GM12878 (cell line): ENCODE data around the gene BATF. TPM values are rescaled to one million over a fixed set of nuclear protein-coding genes. Genes with fewer than 3 reads are reported as not detected.
A peak's percentile ranks its signal among the peaks of the same experiment; 100 is the strongest.

ENCODE experiments used
- ATAC-seq: fragments of 200-7000 bp; cut with Tn5 transposase; 3 replicates; pipeline ENCODE4 v1.9.1; 2020; ENCODE audit warnings: mild to moderate bottlenecking, moderate library complexity
- BruUV-seq: library from RNA; stranded (reverse); fragments of 400-500 nt; replicated peaks from 2 replicates; lab custom pipeline; 2021; lab: Mats Ljungman, UMichigan
- CTCF ChIA-PET: fragments of 300-600 bp; sonication (Branson Sonifier 250); formaldehyde crosslinking; extraction: SDS; loops from one replicate; lab custom pipeline; 2021; ENCODE audit warnings: inconsistent platforms; lab: Yijun Ruan, JAX
- POLR2A ChIA-PET: fragments of 350-600 bp; formaldehyde crosslinking; extraction: SDS; loops from one replicate; lab custom pipeline; 2021; ENCODE audit warnings: inconsistent platforms; lab: Charles Lee
- RAD21 ChIA-PET: fragments of 300-600 bp; sonication (Branson Sonifier 250); formaldehyde crosslinking; loops from one replicate; lab custom pipeline; 2023; ENCODE audit warnings: antibody characterized with exemption; ENCODE audit not compliant: unreplicated experiment; lab: Charles Lee
- SMC1A ChIA-PET: fragments of 300-600 bp; sonication (Branson Sonifier 250); formaldehyde crosslinking; loops from one replicate; lab custom pipeline; 2023; ENCODE audit not compliant: unreplicated experiment, uncharacterized antibody; lab: Charles Lee
- DNase-seq: peaks from one replicate; pipeline ENCODE4 v3.0.0-alpha.2; 2011; ENCODE audit warnings: low read depth, low spot score
- FAIRE-seq: peaks from 3 replicates; lab custom pipeline; 2011; peaks lifted over from hg19 to GRCh38; lab: Jason Lieb, UNC
- H2AFZ ChIP-seq: 2 replicates; pipeline ENCODE4 v1.6.0; 2011; ENCODE audit warnings: low read depth, low read length, control low read depth; ENCODE audit not compliant: control insufficient read depth
- H3K27ac ChIP-seq: 2 replicates; pipeline ENCODE4 v1.5.1; 2011; ENCODE audit warnings: control low read depth; ENCODE audit not compliant: control insufficient read depth, insufficient read depth
- H3K27me3 ChIP-seq, 2 experiments: replicated peaks in 1 of 2; 2 replicates each; pipeline versions ENCODE4 v1.6.0 to v1.6.1; 2011; ENCODE audit warnings: low read length in 1 of 2; ENCODE audit not compliant: control insufficient read depth in 2 of 2, insufficient read depth in 2 of 2
- H3K36me3 ChIP-seq, 2 experiments: 2 replicates each; pipeline ENCODE4 v1.5.1; 2011; ENCODE audit warnings: low read length in 1 of 2; ENCODE audit not compliant: control insufficient read depth in 2 of 2, insufficient read depth in 2 of 2
- H3K4me1 ChIP-seq: 2 replicates; pipeline ENCODE4 v1.6.1; 2011; ENCODE audit warnings: mild to moderate bottlenecking, low read length, moderate library complexity, mixed read lengths; ENCODE audit not compliant: control insufficient read depth, insufficient read depth
- H3K4me2 ChIP-seq: 2 replicates; pipeline ENCODE4 v1.6.0; 2011; ENCODE audit warnings: control low read depth; ENCODE audit not compliant: control insufficient read depth, insufficient read depth
- H3K4me3 ChIP-seq: fragments of 200-600 bp; sonication (generic); 2 replicates; pipeline ENCODE4 v1.5.1; 2016
- H3K79me2 ChIP-seq: 2 replicates; pipeline ENCODE4 v1.6.0; 2011; ENCODE audit warnings: low read length; ENCODE audit not compliant: control insufficient read depth, insufficient read depth
- H3K9ac ChIP-seq: 2 replicates; pipeline ENCODE4 v1.8.0; 2011; ENCODE audit warnings: low read length, control low read depth, mixed read lengths; ENCODE audit not compliant: control insufficient read depth, insufficient read depth
- H3K9me3 ChIP-seq: replicated peaks from 3 replicates; pipeline ENCODE4 v1.5.1; 2011; ENCODE audit warnings: mild to moderate bottlenecking, low read length; ENCODE audit not compliant: control insufficient read depth, insufficient read depth
- H4K20me1 ChIP-seq: 2 replicates; pipeline ENCODE4 v1.6.0; 2011; ENCODE audit not compliant: control insufficient read depth, insufficient read depth
- BCL11A ChIP-seq: IDR thresholded peaks from 2 replicates; pipeline ENCODE4 v1.6.1; 2011; ENCODE audit warnings: low read depth, low read length
- BHLHE40 ChIP-seq, 2 experiments: fragments of 450-650 bp in 1 of 2; IDR thresholded peaks; 2 replicates each; pipeline ENCODE4 v1.6.1; 2011 to 2017; ENCODE audit warnings: low read depth in 2 of 2, borderline replicate concordance in 1 of 2, improper control_type of control experiment in 1 of 2, low read length in 1 of 2, mild to moderate bottlenecking in 1 of 2
- GATAD2B ChIP-seq: fragments of 450-650 bp; conservative IDR thresholded peaks from 2 replicates; pipeline ENCODE4 v1.6.1; 2017; ENCODE audit warnings: low read depth, mild to moderate bottlenecking, moderate library complexity
- PBX3 ChIP-seq: IDR thresholded peaks from 2 replicates; pipeline ENCODE4 v1.6.1; 2011; ENCODE audit warnings: mild to moderate bottlenecking, low read depth, low read length, moderate library complexity; ENCODE audit not compliant: insufficient replicate concordance
- POU2F2 ChIP-seq: IDR thresholded peaks from 3 replicates; pipeline ENCODE4 v1.6.1; 2011; ENCODE audit warnings: low read depth, mild to moderate bottlenecking, low read length, borderline replicate concordance
- RAD21 ChIP-seq: IDR thresholded peaks from 2 replicates; pipeline ENCODE4 v1.6.1; 2011; ENCODE audit warnings: mild to moderate bottlenecking, low read depth, low read length, moderate library complexity; ENCODE audit not compliant: insufficient read depth
- REST ChIP-seq: IDR thresholded peaks from 2 replicates; pipeline ENCODE4 v1.6.1; 2012; ENCODE audit warnings: mild to moderate bottlenecking, low read depth, low read length
- SMARCA5 ChIP-seq: fragments of 450-650 bp; IDR thresholded peaks from 2 replicates; pipeline ENCODE4 v1.6.1; 2017; ENCODE audit warnings: mild to moderate bottlenecking
- SREBF2 ChIP-seq: IDR thresholded peaks from 2 replicates; pipeline ENCODE4 v1.6.1; 2012; ENCODE audit warnings: mild to moderate bottlenecking, low read length
- SRF ChIP-seq, 2 experiments: IDR thresholded peaks; 2 replicates each; pipeline ENCODE4 v1.6.1; 2011; ENCODE audit warnings: low read depth in 2 of 2, low read length in 2 of 2, mild to moderate bottlenecking in 1 of 2, moderate library complexity in 1 of 2
- YBX1 ChIP-seq: fragments of 450-650 bp; IDR thresholded peaks from 2 replicates; pipeline ENCODE4 v1.6.1; 2016; ENCODE audit warnings: antibody characterized with exemption
- YY1 ChIP-seq: IDR thresholded peaks from 2 replicates; pipeline ENCODE4 v1.6.1; 2011; ENCODE audit warnings: low read depth, mild to moderate bottlenecking, low read length
- ZBED1 ChIP-seq: IDR thresholded peaks from 2 replicates; pipeline ENCODE4 v1.6.1; 2016; ENCODE audit warnings: borderline replicate concordance
- WGBS: methylation state at CpG from one replicate; pipeline ENCODE4 v1.1.6; 2016; ENCODE audit warnings: low lambda C conversion rate; ENCODE audit not compliant: insufficient replicate concordance, insufficient coverage; ENCODE audit errors: missing lambda C conversion rate; 5-methylcytosine and 5-hydroxymethylcytosine counted together
- in situ Hi-C: fragments of 300-500 bp; cut with MboI; formaldehyde crosslinking; loops from 9 replicates; pipeline ENCODE4 v1.14.3; 2018; ENCODE audit warnings: mixed read lengths
- intact Hi-C: fragments of 100-400 bp; cut with micrococcal nuclease; formaldehyde crosslinking; loops from one replicate; pipeline ENCODE4 v1.14.2; 2022; ENCODE audit not compliant: unreplicated experiment
- polyA plus RNA-seq, 11 experiments: library from polyadenylated mRNA; depleted of rRNA in 4 of 11; unstranded in 6 of 11; stranded (reverse) in 5 of 11; fragments of >200 nt; fragmentation: Nextera tagmentation in 4 of 11; fragmentation: Illumina TruSeq in 1 of 11; extraction: Ambion mirVana in 4 of 11; extraction: Trizol in 1 of 11; gene quantifications; 1 replicate in 1 of 11; 2 replicates in 10 of 11; pipeline versions ENCODE4 v1.2.1 to v1.2.3, GENCODE V29; 2011 to 2016; ENCODE audit warnings: inconsistent platforms in 2 of 11, missing spikeins in 2 of 11, low read depth in 1 of 11
- total RNA-seq, 4 experiments: library from RNA; depleted of rRNA in 3 of 4; stranded (reverse); fragments of >200 nt in 3 of 4; fragmentation: Illumina TruSeq in 1 of 4; extraction: Trizol in 1 of 4; gene quantifications; 2 replicates each; pipeline versions ENCODE4 v1.2.1 to v1.2.3, GENCODE V29; 2013 to 2021
- TF ChIP-seq, protein P1 (sequence below): IDR thresholded peaks from 2 replicates; pipeline ENCODE4 v1.6.1; 2011; ENCODE audit warnings: borderline replicate concordance, low read depth, mild to moderate bottlenecking, moderate library complexity, mixed read lengths, low read length; ENCODE audit not compliant: insufficient read depth; ENCODE audit errors: extremely low read length

The BATF gene
- total and polyA plus RNA-seq, 10 of the 15 experiments (the other 5 are each of a cell fraction or from before 2014, with no cell fraction given), result 10.0 to 154 (median 103) TPM

DNA sequence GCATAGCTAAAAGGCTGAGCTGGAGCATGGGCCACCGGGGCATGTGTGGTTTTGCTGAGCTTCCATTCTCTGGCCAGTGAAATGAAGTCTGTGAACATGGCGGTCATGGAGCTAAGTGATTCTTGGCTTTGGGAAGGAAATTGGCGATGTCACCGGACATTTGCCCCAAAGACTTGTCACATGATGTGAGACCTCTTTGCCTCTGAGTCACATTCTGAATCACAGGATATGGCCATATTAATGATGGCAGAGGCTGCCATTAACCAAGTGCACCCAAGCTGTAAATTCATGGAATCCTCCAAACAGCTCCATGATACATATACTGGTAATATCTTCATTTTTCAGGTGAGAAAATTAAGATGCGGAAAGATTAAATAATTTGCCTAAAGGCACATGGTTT lies 27.4 kb upstream of the BATF start:
- 75% methylated on average over 5 of the region's 5 CpGs for WGBS
- TF ChIP-seq YY1, result 0 out of 2 replicates have a peak, but pooled peaks have one; percentile 53
- TF ChIP-seq RAD21, result no peak
- TF ChIP-seq YBX1, result no peak
- TF ChIP-seq REST, result no peak
- no peak for TF ChIP-seq BCL11A
- TF ChIP-seq PBX3, result no peak
- TF ChIP-seq SRF (IDR thresholded peaks at IDR 0.05; ENCODE audit: low read depth in 2 of 2, low read length in 2 of 2), result peak; percentile 29 to 68; a peak in 2 of 4 replicates
- no peak for TF ChIP-seq BHLHE40 (IDR thresholded peaks at IDR 0.05; ENCODE audit: borderline replicate concordance in 1 of 2, low read depth in 2 of 2, low read length in 1 of 2)
- no peak for TF ChIP-seq SREBF2
- TF ChIP-seq ZBED1, result no peak
- no peak for TF ChIP-seq GATAD2B
- TF ChIP-seq POU2F2, result no peak
- TF ChIP-seq, protein P1, sequence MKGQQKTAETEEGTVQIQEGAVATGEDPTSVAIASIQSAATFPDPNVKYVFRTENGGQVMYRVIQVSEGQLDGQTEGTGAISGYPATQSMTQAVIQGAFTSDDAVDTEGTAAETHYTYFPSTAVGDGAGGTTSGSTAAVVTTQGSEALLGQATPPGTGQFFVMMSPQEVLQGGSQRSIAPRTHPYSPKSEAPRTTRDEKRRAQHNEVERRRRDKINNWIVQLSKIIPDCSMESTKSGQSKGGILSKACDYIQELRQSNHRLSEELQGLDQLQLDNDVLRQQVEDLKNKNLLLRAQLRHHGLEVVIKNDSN, result peak; percentile 22
- no peak for TF ChIP-seq SMARCA5

More for the DNA sequence above, 27.4 kb upstream of the BATF start:
- Histone ChIP-seq H3K4me1 (peaks cover 79% of the 10 kb centered on the region), H3K27ac (peak overlapping the region; percentile 24), H3K79me2 (no peaks in the 10 kb centered on the region; the same call in 1 of the 2 replicates), H3K9ac (no peak overlapping the region), H3K36me3 (no peaks in the 10 kb centered on the region), H3K4me3 (no peak overlapping the region), H3K9me3 (no peaks in the 10 kb centered on the region), H4K20me1 (no peaks in the 10 kb centered on the region), H3K27me3 (no peaks in the 10 kb centered on the region), H3K4me2 (peak overlapping the region; percentile 46; the same call in 1 of the 2 replicates), H2AFZ (no peak overlapping the region)
- no TSS peak for BruUV-seq
- CTCF ChIA-PET, result interaction anchor here (0.6 to 19.8 kb wide), 18 partner anchors 7 to 363 kb away, joined by 3 to 520 read pairs (median 4); partner anchors contain the start of genes BATF, ERG28 and TTLL5
- intact Hi-C loops, result loop anchor here (5.0 to 10.0 kb wide), 2 partner anchors 50 to 167 kb away; partner anchors contain the start of genes ERG28 and TTLL5
- DNase-seq (no peak), ATAC-seq (no peak), FAIRE-seq (no peak)
- RAD21 ChIA-PET, result interaction anchor here (0.7 to 18.1 kb wide), 16 partner anchors 8 to 200 kb away, joined by 3 to 645 read pairs (median 6); partner anchors contain the start of genes BATF and ERG28
- POLR2A ChIA-PET, result interaction anchor here (1.0 to 16.2 kb wide), 9 partner anchors 8 to 166 kb away, joined by 3 to 385 read pairs (median 5); partner anchors contain the start of genes BATF, ERG28 and TTLL5
- in situ Hi-C loops, result no loop called here
- SMC1A ChIA-PET, result interaction anchor here (0.6 to 16.1 kb wide), 16 partner anchors 8 to 199 kb away, joined by 3 to 619 read pairs (median 6); partner anchors contain the start of gene BATF
